Activated B cell treated with CpG ODN at 0.5 μM for 24 hours (primary cell): ENCODE measurements around the gene INTS1. TPM values are rescaled to one million over a fixed set of nuclear protein-coding genes. Genes with fewer than 3 reads are reported as not detected.

ENCODE experiments used
- ATAC-seq: fragments of 200-7000 bp; cut with Tn5 transposase; one replicate; pipeline ENCODE4 v1.10.0; 2021; ENCODE audit warnings: low read depth, mild to moderate bottlenecking, moderate library complexity
- CTCF ChIA-PET: fragments of 350-600 bp; sonication (Branson Sonifier 250); formaldehyde crosslinking; loops from one replicate; lab custom pipeline; 2021; ENCODE audit warnings: antibody characterized with exemption; lab: Charles Lee
- POLR2A ChIA-PET: fragments of 350-600 bp; sonication (Branson Sonifier 250); formaldehyde crosslinking; loops from one replicate; lab custom pipeline; 2021; ENCODE audit warnings: antibody characterized with exemption; lab: Charles Lee
- DNase-seq: peaks from one replicate; pipeline ENCODE4 v3.0.0; 2022
- H3K27ac Mint-ChIP-seq: one replicate; pipeline ENCODE4 v1.8.0; 2020; ENCODE audit warnings: mixed read lengths
- H3K27me3 Mint-ChIP-seq: one replicate; pipeline ENCODE4 v1.8.0; 2021; ENCODE audit warnings: mixed read lengths
- H3K36me3 Mint-ChIP-seq: one replicate; pipeline ENCODE4 v1.8.0; 2021; ENCODE audit warnings: low read depth, mixed read lengths
- H3K4me1 Mint-ChIP-seq: one replicate; pipeline ENCODE4 v1.8.0; 2021; ENCODE audit warnings: mixed read lengths
- H3K4me3 Mint-ChIP-seq: one replicate; pipeline ENCODE4 v1.8.0; 2020; ENCODE audit warnings: mild to moderate bottlenecking, mixed read lengths
- H3K9me3 Mint-ChIP-seq: one replicate; pipeline ENCODE4 v1.8.0; 2020; ENCODE audit warnings: mixed read lengths
- CTCF ChIP-seq: fragments of 200-600 bp; IDR thresholded peaks from one replicate; pipeline ENCODE4 v1.8.0; 2022; ENCODE audit warnings: antibody characterized with exemption, mild to moderate bottlenecking
- intact Hi-C: fragments of 100-400 bp; cut with micrococcal nuclease; formaldehyde crosslinking; loops from one replicate; pipeline ENCODE4 v1.15.1; 2024
- total RNA-seq: library from RNA; stranded (reverse); gene quantifications from 2 replicates; pipeline ENCODE4 v1.2.3, GENCODE V29; 2022

Gene INTS1
- total RNA-seq, 1 donor from 2014 or later: 110 TPM

DNA sequence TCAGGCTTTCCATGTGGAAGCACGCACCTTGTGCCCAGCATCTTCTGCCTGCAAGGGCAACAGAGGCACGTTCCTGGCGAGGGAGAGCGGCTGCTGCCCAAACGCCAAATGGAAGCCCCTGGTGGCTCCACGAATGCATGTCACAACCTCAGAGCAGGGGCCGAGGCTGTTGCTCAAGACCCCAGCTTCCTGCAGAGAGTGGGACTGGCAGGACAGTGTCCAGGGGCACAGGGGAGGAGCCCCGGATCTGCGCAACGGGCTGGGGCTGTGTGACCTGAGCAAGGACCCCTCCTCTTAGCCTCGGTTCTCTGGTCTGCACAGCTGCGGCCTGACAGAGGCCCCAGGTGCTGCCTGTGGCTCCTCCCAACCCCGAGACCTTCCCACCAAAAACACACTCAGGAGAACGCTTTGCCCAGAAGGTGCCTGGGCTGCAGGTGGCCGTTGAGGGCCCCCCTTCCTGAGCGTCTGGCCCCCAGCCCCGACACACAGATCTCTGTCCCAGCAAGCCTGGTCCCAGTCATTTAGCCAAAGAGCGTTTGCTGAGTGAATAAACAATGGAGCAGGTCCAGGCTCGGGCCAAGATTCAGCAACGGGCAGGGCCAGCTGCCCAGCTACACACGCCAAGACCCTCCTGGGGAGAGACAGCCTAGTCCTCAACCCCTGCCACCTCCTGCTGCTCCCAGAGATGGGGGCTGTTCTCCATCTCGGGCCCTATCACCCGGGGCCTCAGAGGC, 46.1 kb downstream of the INTS1 start:
- Mint-ChIP-seq H3K27me3 (no peaks in the 10 kb centered on the region), H3K36me3 (no peaks in the 10 kb centered on the region), H3K4me3 (peak overlapping the region; percentile 50), H3K9me3 (no peaks in the 10 kb centered on the region), H3K27ac (no peak overlapping the region), H3K4me1 (peaks cover 11% of the 10 kb centered on the region)
- ATAC-seq: no peak
- ChIA-PET POLR2A (no interaction called here), CTCF (interaction anchor here (1.8 kb wide), 1 partner anchor 16 kb away, joined by 6 read pairs; no protein-coding TSS in a partner anchor)
- DNase-seq: no peak
- intact Hi-C loops: loop anchor here (2.0 kb wide), 1 partner anchor 75 kb away; no protein-coding TSS in a partner anchor
- no peak for TF ChIP-seq CTCF

- no peaks in the 10 kb centered on the region for H3K9me3 Mint-ChIP-seq
- POLR2A ChIA-PET: no interaction called here
Observed at GRCh38 chr7:1457059-1457948, 46.9 kb downstream of the INTS1 start.

DNA sequence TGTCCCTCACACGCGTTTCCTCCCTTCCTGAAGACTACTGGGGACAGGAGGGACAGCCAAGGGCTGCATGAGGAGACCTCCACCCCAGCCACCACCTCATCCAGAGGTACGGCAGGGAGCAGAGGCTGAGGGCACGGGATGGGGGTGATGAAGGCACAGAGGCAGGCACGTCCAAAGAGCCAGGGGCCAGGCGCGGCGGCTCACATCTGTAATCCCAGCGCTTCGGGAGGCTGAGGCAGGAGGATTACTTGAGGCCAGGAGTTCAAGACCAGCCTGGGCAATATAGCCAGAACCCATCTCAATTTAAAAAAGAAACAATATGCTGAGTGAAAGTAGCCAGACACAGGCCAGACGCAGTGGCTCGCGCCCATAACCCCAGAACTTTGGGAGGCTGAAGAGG, 48.2 kb downstream of the INTS1 start:
- TF ChIP-seq CTCF: no peak
- no peaks in the 10 kb centered on the region for H3K9me3 Mint-ChIP-seq
- no peak overlapping the region for H3K27ac Mint-ChIP-seq
- DNase-seq (no peak), ATAC-seq (no peak)
- intact Hi-C loops: no loop called here
- no peaks in the 10 kb centered on the region for H3K36me3 Mint-ChIP-seq
- H3K4me3 Mint-ChIP-seq: no peak overlapping the region
- no peaks in the 10 kb centered on the region for H3K27me3 Mint-ChIP-seq
- POLR2A ChIA-PET: no interaction called here
- CTCF ChIA-PET: interaction anchor here (1.8 kb wide), 1 partner anchor 18 kb away, joined by 6 read pairs; no protein-coding TSS in a partner anchor
- H3K4me1 Mint-ChIP-seq: peaks cover 10% of the 10 kb centered on the region

More at GRCh38 chr7:1457059-1457948, 46.9 kb downstream of the INTS1 start:
- DNase-seq: no peak
- H3K27ac Mint-ChIP-seq: no peak overlapping the region
- ATAC-seq: no peak
- CTCF ChIA-PET: interaction anchor here (1.8 kb wide), 1 partner anchor 17 kb away, joined by 6 read pairs; no protein-coding TSS in a partner anchor
- peaks cover 11% of the 10 kb centered on the region for H3K4me1 Mint-ChIP-seq
- intact Hi-C loops: no loop called here
- H3K27me3 Mint-ChIP-seq: no peaks in the 10 kb centered on the region
- no peaks in the 10 kb centered on the region for H3K36me3 Mint-ChIP-seq
- TF ChIP-seq CTCF: no peak
- H3K4me3 Mint-ChIP-seq: no peak overlapping the region

GRCh38 chr7:1455241-1455939, 48.8 kb downstream of the INTS1 start:
- intact Hi-C loops: no loop called here
- no peak overlapping the region for H3K27ac Mint-ChIP-seq
- ChIA-PET CTCF (no interaction called here), POLR2A (no interaction called here)
- no peak overlapping the region for H3K4me3 Mint-ChIP-seq
- H3K4me1 Mint-ChIP-seq: peaks cover 10% of the 10 kb centered on the region
- H3K9me3 Mint-ChIP-seq: no peaks in the 10 kb centered on the region
- ATAC-seq (no peak), DNase-seq (no peak)
- H3K36me3 Mint-ChIP-seq: no peaks in the 10 kb centered on the region
- no peak for TF ChIP-seq CTCF
- H3K27me3 Mint-ChIP-seq: no peaks in the 10 kb centered on the region
